Measurements from ENCODE around the gene RNU1-3.
"Not testable (repeated sequence)": the region's sequence is repeated elsewhere in the genome, so short reads cannot be mapped to it uniquely, and the experiment has no call there.

The RNU1-3 gene

GRCh38 chr1:16651560-16651959, 15.2 kb downstream of the RNU1-3 start:
- not testable (repeated sequence) for DNase-seq (ENCODE audit: low spot score)

DNA sequence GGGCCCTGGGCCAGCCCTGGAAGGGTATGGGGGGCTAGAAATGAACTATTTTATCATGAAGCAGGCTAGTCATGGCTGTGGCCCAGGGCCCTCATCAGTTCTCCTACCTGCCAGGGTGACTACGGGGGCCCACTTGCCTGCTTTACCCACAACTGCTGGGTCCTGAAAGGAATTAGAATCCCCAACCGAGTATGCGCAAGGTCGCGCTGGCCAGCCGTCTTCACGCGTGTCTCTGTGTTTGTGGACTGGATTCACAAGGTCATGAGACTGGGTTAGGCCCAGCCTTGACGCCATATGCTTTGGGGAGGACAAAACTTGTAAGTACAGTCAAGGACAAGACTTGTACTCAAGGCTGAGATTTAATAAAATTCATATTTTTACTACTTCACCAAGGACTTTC, 16.8 kb downstream of the RNU1-3 start:
- not testable (repeated sequence) for DNase-seq (ENCODE audit: low spot score)

DNA sequence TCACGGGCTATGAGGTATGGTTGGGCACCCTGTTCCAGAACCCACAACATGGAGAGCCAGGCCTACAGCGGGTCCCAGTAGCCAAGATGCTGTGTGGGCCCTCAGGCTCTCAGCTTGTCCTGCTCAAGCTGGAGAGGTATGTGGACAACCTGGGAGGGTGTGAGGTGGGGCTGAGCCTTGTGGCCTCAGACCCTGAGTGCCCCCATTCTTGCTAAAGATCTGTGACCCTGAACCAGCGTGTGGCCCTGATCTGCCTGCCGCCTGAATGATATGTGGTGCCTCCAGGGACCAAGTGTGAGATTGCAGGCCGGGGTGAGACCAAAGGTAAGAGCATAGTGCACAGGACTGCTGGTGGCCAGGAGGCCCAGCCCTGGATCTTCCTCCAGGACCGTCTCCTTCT, 17.4 kb downstream of the RNU1-3 start:
- not testable (repeated sequence) for DNase-seq (ENCODE audit: low spot score)

DNA sequence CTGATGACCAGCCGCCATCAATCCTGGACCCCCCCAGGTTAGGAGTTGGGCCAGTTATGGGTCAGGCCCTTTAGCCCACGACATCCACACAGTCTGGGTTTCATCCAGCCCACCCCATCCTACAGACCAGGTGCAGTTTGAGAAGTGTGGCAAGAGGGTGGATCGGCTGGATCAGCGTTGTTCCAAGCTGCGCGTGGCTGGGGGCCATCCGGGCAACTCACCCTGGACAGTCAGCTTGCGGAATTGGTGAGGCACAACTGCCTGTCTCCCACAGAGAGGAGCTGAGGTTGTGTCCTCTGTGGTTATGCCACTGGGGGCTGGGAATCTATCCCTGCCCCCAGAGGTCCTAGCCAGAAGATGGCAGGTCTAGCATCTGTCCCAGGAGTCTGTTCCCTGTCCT, 18.0 kb downstream of the RNU1-3 start:
- DNase-seq (ENCODE audit: low spot score): not testable (repeated sequence)

- DNase-seq (ENCODE audit: low spot score): not testable (repeated sequence)
Measured at GRCh38 chr1:16648250-16648649, 18.5 kb downstream of the RNU1-3 start.

GRCh38 chr1:16647179-16648176, 19.3 kb downstream of the RNU1-3 start:
- DNase-seq (ENCODE audit: low spot score): not testable (repeated sequence)

DNA sequence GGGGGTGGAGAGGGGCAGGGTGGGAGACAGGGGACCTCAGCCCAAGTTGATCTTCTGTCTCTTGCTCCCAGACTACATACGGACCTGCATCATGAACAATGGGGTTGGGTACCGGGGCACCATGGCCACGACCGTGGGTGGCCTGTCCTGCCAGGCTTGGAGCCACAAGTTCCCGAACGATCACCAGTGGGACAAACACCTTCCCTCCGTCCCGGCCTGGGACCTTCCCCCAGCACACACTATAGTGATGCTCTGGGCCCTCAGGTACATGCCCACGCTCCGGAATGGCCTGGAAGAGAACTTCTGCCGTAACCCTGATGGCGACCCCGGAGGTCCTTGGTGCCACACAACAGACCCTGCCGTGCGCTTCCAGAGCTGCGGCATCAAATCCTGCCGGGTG, 20.0 kb downstream of the RNU1-3 start:
- DNase-seq (ENCODE audit: low spot score): not testable (repeated sequence)

DNA sequence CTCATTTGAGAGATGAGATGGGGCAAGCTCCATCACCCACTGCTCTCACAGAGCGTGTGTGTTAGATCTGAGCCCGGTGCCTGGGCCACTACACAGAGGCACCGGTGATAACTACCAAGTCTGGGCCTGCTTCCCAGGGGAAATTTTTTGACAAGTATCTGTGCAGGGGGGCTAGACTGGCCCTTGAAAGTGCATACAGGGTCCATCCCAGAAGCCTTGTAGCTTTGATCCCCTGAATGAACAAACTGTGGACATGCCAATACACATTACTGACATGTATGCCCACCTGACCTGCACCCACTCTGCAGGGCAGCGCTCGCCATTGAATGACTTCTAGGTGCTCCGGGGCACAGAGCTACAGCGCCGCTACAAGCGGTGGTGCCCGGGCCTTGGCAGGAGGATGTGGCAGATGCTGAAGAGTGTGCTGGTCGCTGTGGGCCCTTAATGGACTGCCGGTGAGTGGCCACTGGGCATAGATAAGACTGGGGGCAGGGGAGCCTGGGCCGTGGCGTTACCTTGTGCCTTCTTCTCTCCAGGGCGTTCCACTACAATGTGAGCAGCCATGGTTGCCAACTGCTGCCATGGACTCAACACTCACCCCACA, 20.6 kb downstream of the RNU1-3 start:
- not testable (repeated sequence) for DNase-seq (ENCODE audit: low spot score)

DNA sequence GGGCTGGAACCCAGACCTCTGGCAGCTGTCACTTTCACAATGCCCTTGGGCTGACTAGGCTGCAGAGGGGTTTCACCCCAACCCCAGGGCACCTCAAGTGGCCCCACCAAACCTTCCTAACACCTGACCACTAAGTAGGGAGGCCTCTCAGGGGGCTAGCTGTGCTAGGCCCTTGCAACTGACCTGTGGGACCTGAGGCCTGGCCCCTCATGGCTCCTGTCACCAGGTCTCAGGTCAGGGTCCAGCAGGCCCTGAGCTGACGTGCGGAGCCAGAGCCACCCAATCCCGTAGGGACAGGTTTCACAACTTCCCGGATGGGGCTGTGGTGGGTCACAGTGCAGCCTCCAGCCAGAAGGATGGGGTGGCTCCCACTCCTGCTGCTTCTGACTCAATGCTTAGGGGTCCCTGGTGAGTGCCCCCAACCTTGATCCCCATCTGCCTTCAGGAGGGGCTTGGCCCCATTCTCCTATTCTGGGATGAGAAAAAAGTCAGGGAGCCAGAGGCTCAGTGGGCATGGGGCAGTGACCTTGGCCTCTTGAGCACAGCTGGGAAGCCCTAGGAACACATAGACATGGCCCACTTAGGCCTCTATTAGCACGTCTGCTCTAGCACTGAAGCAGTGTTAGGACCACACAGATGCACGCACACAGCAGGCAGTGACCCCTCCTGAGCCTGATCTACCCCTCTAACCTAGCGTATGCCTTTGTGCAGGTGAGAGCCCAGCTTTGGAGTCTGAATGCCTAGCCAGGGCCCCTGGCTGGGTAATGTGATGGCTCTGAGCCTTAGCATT, 21.3 kb downstream of the RNU1-3 start:
- not testable (repeated sequence) for DNase-seq (ENCODE audit: low spot score)

- peak; percentile 94 for DNase-seq (ENCODE audit: low spot score)
Measured at GRCh38 chr1:16644482-16645270, 22.1 kb downstream of the RNU1-3 start.

- no peak for DNase-seq (ENCODE audit: low spot score)
Measured at GRCh38 chr1:16644193-16644481, 22.6 kb downstream of the RNU1-3 start.

DNA sequence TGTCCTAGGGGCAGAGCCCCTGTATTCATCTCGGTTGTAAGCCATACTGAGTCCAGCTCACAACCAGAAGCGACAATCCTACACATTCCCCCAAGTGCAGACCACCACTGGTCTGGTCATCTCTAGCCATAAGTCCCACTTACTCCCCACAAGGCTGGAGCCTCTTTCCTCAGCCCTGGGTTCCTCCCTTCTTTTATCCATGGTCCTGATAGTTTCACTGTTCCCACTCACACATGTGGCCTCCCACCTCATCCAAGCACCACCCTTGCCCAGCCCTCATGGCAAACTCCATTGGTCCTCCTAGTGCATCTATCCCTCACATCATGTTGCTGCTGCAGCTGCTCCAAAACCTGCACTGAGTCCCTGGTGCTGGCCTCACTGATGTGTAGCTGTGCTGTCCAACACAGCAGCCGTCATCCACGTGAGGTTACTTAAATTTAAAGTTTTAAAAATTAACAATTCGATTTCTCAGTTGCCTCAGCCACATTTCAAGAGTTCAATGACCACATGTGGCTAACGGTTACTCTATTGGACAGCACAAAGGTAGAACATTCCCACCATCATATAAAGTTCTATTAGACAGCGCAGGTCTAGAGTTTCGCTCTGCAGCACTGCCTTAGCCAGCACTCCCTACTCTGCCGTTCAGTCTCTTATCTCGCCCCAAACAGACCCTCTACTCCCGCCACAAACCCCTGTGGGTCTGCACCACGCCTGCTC, 23.1 kb downstream of the RNU1-3 start:
- not testable (repeated sequence) for DNase-seq (ENCODE audit: low spot score)

DNA sequence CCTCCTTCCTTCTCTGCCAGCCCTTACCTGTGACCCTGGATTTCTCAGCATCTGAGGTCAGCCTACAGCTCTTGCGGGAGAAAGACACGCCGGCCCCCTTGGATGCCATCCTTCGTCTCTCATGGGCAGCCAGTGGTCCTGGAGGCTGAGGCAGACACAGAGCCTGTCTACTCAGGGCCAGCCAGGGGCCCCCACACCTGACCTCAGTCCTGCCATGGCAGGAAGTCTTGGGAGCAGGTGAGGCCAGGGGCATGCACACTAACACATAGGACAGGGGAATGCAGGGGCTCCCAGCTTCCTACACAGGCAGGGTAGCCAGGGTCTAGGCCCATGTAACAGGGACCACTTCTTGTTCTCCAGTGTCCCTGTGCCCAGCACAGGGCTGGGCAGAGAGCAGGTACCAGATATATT, 23.7 kb downstream of the RNU1-3 start:
- not testable (repeated sequence) for DNase-seq (ENCODE audit: low spot score)

DNA sequence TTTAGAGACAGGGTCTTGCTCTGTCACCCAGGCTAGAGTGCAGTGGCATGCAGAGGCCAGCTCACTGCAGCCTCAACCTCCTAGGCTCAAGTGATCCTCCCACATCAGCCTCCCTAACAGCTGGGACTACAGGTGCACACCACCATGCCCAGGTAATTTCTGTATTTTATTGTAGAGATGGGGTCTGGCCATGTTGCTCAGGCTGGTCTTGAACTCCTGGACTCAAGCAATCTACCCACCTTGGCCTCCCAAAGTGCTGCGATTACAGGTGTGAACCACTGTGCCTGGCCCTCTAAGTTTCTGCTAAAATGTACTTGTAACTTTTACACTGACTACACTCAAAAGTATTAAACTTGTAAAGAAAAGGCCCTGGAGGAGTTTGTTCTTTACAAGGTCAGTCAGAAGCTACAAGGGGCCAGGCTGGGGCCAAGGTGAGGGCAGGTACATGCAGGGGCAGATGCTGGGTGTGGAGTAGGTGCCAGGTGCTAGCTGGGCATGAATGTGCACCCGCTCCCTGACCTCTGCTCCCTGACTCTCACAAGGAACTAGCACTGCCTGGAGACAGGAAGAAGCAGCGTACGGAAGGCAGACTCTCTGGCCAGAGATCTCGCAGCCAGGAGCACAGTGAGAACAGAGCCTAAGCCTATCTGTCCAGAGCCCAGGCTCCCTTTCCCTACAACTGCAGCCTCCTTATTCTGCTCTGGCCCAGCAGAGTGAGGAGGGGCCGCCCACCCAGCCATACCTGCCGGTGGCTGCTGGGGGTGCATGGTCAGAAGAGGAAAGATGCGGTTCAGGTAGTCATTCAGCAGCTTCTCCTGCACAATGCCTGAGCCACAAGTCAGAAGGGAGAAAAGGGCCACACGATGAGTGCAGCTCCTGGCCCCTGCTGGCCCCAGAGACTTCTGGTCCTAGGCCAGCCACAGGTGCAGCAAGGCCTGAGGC, 24.5 kb downstream of the RNU1-3 start:
- DNase-seq (ENCODE audit: low spot score): not testable (repeated sequence)

DNA sequence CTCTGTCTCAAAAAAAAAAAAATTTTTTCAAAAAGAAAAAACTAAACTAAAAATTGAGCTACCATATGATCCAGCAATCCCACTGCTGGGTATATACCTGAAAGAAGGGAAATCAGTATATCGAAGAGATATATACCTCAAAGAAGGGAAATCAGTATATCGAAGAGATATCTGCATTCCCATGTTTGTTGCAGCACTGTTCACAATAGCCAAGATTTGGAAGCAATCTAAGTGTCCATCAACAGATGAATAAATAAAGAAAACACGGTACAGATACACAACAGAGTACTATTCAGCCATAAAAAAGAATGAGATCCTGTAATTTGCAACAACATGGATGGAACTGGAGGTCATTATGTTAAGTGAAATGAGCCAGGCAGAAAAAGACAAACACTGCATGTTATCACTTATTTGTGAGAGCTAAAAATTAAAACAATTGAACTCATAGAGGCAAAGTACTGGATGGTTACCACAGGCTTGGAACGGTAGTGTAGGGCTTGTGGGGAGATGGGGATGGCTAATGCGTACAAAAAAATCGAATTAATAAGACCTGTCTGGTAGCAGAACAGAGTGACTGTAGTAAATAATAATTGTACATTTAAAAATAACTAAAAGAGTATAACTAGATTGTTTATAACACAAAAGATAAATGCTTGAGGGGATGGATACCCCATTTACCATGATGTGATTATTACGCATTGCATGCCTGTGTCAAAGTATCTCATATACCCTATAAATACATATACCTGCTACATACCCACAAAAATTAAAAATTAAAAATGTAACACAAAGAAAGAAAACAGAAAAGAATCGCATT, 25.4 kb downstream of the RNU1-3 start:
- not testable (repeated sequence) for DNase-seq (ENCODE audit: low spot score)

DNA sequence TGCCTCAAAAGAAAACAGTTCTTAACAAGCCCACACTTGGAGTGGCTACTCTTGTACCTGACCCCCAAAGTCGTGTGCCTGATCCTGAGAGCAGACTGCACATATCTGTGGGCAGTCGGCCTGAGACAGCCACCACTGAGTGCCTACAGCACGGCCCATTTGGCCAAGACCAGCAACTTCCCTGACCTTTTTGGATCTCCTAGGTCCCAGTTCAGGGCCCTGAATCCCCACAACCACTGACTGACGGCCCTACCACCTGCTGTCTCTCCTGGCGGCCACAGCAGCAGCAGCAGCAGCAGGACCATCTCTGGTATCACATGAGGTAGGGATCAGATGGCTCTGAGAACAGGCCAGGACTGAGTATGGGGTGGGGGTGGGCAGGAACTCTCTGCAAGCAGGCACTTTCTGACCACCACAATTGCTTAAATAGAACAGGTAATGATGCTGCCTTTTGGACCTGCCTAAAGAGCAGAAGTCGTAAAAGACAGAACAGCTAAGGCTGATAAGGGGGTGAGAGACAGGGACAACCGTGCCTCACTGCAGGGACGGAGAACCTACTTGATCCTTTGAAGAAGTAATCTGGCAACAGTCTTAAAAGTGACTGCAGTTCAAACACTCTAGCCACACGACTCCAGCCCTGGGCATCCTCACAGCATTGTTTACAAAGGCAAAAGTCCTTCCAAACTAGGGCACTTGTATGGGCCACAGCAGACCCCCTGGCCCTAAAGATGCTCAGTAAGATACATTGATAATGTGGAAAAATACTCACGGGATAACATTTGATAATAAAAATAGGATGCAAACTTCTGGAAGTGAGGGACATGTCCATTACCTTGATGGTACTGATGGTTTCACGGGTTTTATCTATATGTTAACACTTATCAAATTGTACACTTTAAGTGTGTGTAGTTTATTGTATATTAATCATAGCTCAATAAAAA, 27.4 kb downstream of the RNU1-3 start:
- DNase-seq (ENCODE audit: low spot score): not testable (repeated sequence)

DNA sequence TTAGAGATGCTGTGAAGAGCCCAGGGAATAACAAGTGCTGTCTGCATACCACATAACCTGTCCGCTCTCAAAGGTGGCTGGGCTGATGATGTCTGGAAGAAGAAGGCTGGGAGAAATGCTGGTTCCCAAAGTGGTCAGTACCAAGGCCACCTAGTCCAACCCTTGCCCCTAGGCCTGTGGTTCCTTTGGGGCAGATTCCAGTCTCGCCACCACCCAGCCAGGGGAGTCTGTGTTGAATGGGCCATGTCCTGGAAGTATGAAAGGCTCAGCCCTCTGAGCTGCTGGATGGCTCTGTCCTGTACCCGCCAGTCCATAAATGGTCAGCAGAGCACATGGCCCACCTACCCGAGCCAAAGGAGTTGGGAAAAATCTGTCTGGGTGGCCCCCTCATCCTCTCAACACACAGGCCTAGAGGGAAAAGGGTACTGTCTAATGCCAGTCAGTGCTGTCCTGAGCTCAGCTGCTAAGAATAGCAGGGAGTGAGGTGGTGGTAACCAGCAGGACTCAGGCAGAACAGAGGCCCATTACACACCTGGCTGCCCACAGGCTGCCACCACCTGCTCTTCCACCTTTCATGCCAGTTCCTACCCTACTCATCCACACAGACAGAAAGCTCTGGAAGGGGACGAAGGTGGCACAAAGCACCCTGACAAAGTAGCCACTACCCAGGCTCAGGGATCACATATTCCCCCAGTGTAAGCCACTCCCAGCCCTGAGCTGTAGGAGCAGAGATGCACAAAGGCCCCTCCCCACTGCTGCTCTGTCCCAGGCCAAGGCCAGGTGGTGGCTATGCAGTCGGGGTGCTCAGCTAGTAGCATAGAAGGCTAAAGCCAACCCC, 28.6 kb downstream of the RNU1-3 start:
- not testable (repeated sequence) for DNase-seq (ENCODE audit: low spot score)
